Measurements from ENCODE around the gene CDH4.

GRCh38 chr20:61814244-61814643 lies 562.2 kb downstream of the CDH4 start:
- no peak for TF ChIP-seq CTCF (IDR thresholded peaks at IDR 0.05; ENCODE audit: borderline replicate concordance, extremely low read depth, low read length, poor library complexity, severe bottlenecking)
- TF ChIP-seq EZH2 (IDR thresholded peaks at IDR 0.05; ENCODE audit: borderline replicate concordance, low read depth, low read length, severe bottlenecking): no peak
